ENCODE data around the gene KLF15. TPM values are rescaled to one million over a fixed set of nuclear protein-coding genes. Genes with fewer than 3 reads are reported as not detected.

The KLF15 gene
- total RNA-seq, 1 donor from 2014 or later: 25.3 TPM

DNA sequence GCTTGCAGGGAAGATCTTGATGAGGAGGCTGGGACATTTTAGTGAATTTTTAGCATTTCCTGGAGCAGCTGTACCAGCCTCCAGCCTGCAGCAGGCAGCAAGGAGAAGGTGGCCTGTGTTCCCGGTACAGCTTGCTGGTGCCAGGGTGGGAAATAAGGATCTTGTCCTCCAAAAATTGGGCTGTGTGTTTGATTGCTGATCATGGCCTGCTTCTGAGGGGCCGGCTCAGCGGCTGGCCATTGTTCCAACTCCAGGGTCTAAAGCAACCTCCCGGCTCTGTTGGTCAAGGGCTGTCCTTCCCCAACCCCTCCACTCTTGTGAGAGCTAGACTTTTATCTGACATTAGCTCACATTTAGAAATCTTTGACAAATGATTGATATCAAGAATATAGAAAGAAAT lies 42.5 kb upstream of the KLF15 start:
- Histone ChIP-seq H3K27ac (no peak overlapping the region), H3K27me3 (no peaks in the 10 kb centered on the region), H3K4me3 (no peak overlapping the region), H3K9me3 (no peaks in the 10 kb centered on the region), H3K4me1 (peaks cover 5% of the 10 kb centered on the region), H3K36me3 (no peaks in the 10 kb centered on the region)
- intact Hi-C loops (cut with DNase I): loop anchor here (5.0 kb wide), 1 partner anchor 272 kb away; no protein-coding TSS in a partner anchor
- no peak for TF ChIP-seq POLR2A (IDR thresholded peaks at IDR 0.05)
- TF ChIP-seq, protein P1, sequence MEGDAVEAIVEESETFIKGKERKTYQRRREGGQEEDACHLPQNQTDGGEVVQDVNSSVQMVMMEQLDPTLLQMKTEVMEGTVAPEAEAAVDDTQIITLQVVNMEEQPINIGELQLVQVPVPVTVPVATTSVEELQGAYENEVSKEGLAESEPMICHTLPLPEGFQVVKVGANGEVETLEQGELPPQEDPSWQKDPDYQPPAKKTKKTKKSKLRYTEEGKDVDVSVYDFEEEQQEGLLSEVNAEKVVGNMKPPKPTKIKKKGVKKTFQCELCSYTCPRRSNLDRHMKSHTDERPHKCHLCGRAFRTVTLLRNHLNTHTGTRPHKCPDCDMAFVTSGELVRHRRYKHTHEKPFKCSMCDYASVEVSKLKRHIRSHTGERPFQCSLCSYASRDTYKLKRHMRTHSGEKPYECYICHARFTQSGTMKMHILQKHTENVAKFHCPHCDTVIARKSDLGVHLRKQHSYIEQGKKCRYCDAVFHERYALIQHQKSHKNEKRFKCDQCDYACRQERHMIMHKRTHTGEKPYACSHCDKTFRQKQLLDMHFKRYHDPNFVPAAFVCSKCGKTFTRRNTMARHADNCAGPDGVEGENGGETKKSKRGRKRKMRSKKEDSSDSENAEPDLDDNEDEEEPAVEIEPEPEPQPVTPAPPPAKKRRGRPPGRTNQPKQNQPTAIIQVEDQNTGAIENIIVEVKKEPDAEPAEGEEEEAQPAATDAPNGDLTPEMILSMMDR (IDR thresholded peaks at IDR 0.05): no peak
- no peak for TF ChIP-seq POLR2AphosphoS5 (IDR thresholded peaks at IDR 0.05; ENCODE audit: insufficient read depth in 1 of 2, low read depth in 1 of 2)
- DNase-seq (ENCODE audit: extremely low spot score in 2 of 2): no peak

DNA sequence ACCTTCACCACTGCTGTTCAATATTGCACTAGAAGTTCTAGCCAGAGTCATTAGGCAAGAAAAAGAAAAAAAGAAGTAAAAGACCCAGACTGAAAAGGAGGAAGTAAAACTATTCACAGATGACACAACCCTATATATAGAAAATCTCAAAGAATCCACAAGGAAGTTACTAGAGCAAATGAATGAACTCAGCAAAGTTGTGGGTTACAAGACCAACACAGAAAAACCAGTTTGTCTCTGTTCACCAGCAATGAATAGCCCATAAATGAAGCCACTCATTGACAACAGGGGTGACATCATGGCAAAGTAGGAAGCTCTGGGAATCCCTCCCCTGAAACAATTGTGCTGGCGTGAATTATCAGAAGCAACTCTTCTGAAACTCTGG lies 42.1 kb upstream of the KLF15 start:
- no peaks in the 10 kb centered on the region for H3K27me3 ChIP-seq
- DNase-seq (ENCODE audit: extremely low spot score in 2 of 2): no peak
- intact Hi-C loops (cut with DNase I): loop anchor here (5.0 kb wide), 1 partner anchor 272 kb away; no protein-coding TSS in a partner anchor
- H3K4me1 ChIP-seq: peaks cover 8% of the 10 kb centered on the region
- H3K36me3 ChIP-seq: no peaks in the 10 kb centered on the region
- TF ChIP-seq POLR2AphosphoS5 (IDR thresholded peaks at IDR 0.05; ENCODE audit: insufficient read depth in 1 of 2, low read depth in 1 of 2) (no peak), POLR2A (IDR thresholded peaks at IDR 0.05) (no peak)
- TF ChIP-seq, protein P1 (IDR thresholded peaks at IDR 0.05): no peak
- H3K27ac ChIP-seq: no peak overlapping the region
- no peak overlapping the region for H3K4me3 ChIP-seq
- H3K9me3 ChIP-seq: no peaks in the 10 kb centered on the region

DNA sequence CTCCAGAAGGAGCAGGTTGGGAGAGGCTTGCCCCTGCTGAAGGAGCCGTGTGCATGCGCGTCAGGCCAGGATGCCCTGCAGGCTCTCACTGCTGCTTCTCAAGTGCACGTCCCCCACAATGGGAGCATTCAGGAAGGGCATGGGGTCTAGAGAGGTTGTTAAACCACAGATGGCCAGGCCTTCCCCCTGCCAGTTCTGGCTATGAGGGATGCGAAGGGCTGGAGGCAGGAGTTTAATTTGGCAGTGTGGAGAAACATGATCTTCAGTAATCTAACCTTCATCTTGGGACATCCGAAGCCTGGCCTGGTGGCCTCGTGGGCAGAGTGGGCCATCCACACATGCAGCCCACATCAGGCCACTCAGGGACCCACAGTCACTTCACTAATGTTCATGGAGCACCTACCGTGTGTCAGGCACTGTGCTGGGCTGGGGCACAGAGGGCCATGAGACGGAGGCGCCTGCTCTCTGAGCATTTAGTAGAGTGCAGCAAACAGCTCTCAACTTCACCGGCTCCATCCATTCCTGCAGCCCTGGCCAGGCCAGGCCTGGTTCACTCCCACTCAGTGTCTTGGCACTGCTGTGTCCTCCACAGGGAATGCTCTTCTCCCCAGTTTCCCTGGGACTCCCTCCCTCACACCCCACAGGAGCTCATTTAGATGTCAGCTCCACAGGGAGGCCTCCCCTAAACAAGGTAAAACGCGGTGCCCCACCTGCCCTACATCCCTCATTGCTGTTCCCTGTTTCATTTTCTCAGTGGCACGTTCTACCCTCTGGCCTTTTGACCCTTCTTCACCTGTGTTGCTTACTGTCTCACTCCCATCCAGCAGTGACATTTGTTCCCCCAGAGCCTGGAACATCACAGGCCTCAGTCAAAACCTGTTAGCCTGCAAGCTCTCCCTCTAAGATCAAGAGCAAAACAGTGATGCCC lies 41.5 kb upstream of the KLF15 start:
- Histone ChIP-seq H3K27ac (no peak overlapping the region), H3K4me3 (no peak overlapping the region), H3K9me3 (no peaks in the 10 kb centered on the region), H3K27me3 (no peaks in the 10 kb centered on the region), H3K36me3 (no peaks in the 10 kb centered on the region), H3K4me1 (peaks cover 8% of the 10 kb centered on the region)
- DNase-seq (ENCODE audit: extremely low spot score in 2 of 2): no peak
- intact Hi-C loops (cut with DNase I): loop anchor here (5.0 kb wide), 1 partner anchor 271 kb away; no protein-coding TSS in a partner anchor
- TF ChIP-seq POLR2AphosphoS5 (IDR thresholded peaks at IDR 0.05; ENCODE audit: insufficient read depth in 1 of 2, low read depth in 1 of 2) (no peak), POLR2A (IDR thresholded peaks at IDR 0.05) (no peak)
- TF ChIP-seq, protein P1 (IDR thresholded peaks at IDR 0.05): no peak

DNA sequence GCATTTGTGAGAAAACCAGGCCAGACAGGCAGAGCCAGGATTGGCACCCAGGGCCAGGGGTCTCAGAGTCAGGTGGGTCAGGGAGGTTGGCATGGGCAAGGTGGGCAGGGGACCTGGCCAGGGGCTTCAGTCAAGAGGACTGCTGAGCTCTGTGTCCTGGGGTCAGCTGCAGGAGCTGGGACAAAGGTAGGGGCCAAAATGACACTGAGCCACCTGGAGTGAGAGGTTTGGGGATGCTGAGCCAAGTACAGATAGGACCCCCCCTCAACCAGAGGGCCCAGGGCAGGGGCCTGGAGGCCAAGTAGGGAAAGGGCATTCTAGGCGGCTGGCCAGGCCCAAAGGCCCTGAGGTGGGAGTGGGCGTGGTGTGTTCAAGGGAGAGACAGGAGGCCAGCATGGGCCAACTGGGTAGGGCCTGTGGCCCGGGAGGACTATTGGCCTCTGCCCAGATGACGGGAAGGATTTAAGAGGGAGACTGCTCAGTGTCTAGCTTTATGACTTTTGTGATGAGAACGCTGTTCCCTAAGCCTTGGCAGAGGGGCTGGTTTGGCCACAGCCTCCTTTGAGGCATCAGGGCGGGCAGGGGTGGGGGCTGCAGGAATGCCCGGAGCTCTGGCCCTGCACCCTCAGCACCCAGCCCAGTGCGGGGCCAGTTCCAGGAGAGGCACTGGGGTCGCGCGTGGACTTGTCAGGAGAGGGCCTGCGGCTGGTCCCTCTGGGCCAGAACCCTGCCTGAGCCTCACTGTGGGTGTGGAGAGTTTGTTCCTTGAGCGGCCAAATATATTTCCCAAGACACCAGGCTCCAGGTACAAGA lies 40.6 kb upstream of the KLF15 start:
- intact Hi-C loops (cut with DNase I): loop anchor here (5.0 kb wide), 1 partner anchor 271 kb away; no protein-coding TSS in a partner anchor
- no peak overlapping the region for H3K4me3 ChIP-seq

More for the DNA sequence above, 40.6 kb upstream of the KLF15 start:
- Histone ChIP-seq H3K36me3 (no peaks in the 10 kb centered on the region), H3K4me1 (peaks cover 8% of the 10 kb centered on the region), H3K27me3 (no peaks in the 10 kb centered on the region), H3K27ac (no peak overlapping the region), H3K9me3 (no peaks in the 10 kb centered on the region)
- TF ChIP-seq, protein P1 (IDR thresholded peaks at IDR 0.05): no peak
- TF ChIP-seq POLR2AphosphoS5 (IDR thresholded peaks at IDR 0.05; ENCODE audit: insufficient read depth in 1 of 2, low read depth in 1 of 2): no peak
- TF ChIP-seq POLR2A (IDR thresholded peaks at IDR 0.05): no peak
- DNase-seq (ENCODE audit: extremely low spot score in 2 of 2): no peak

Data from vagina (tissue), 2 donors.